H9 (cell line): ENCODE data around the gene FHL2. TPM values are rescaled to one million over a fixed set of nuclear protein-coding genes. Genes with fewer than 3 reads are reported as not detected.

Experiments
- DNase-seq: peaks from one replicate; pipeline ENCODE4 v3.0.0-alpha.2; 2017
- H2AFZ ChIP-seq: one replicate; pipeline ENCODE4 v1.6.1; 2013; ENCODE audit warnings: mild to moderate bottlenecking, low read length, control low read depth, moderate library complexity
- H2AK5ac ChIP-seq: 2 replicates; pipeline ENCODE4 v1.6.1; 2013; ENCODE audit warnings: low read length, control low read depth, mixed read lengths; ENCODE audit not compliant: insufficient read length
- H2BK120ac ChIP-seq: one replicate; pipeline ENCODE4 v1.6.1; 2013; ENCODE audit warnings: low read depth, mild to moderate bottlenecking, low read length, control low read depth, inconsistent platforms; ENCODE audit not compliant: poor library complexity, severe bottlenecking
- H2BK12ac ChIP-seq: 2 replicates; pipeline ENCODE4 v1.6.1; 2013; ENCODE audit warnings: low read length, control low read depth, mixed read lengths, low read depth; ENCODE audit not compliant: insufficient read length
- H2BK15ac ChIP-seq: 2 replicates; pipeline ENCODE4 v1.6.1; 2013; ENCODE audit warnings: low read depth, low read length, control low read depth
- H2BK20ac ChIP-seq: one replicate; pipeline ENCODE4 v1.6.1; 2013; ENCODE audit warnings: low read depth, mild to moderate bottlenecking, low read length, control low read depth, inconsistent platforms; ENCODE audit not compliant: poor library complexity, severe bottlenecking
- H2BK5ac ChIP-seq: 2 replicates; pipeline ENCODE4 v1.6.1; 2013; ENCODE audit warnings: low read length, control low read depth, mixed read lengths; ENCODE audit not compliant: insufficient read length
- H3K14ac ChIP-seq: 2 replicates; pipeline ENCODE4 v1.6.1; 2013; ENCODE audit warnings: low read length, control low read depth; ENCODE audit not compliant: insufficient read depth
- H3K18ac ChIP-seq: 2 replicates; pipeline ENCODE4 v1.6.1; 2013; ENCODE audit warnings: low read depth, mild to moderate bottlenecking, mixed read lengths, low read length, control low read depth; ENCODE audit not compliant: insufficient read length
- H3K23ac ChIP-seq: 2 replicates; pipeline ENCODE4 v1.6.1; 2013; ENCODE audit warnings: low read length, control low read depth, mixed read lengths, low read depth; ENCODE audit not compliant: insufficient read length
- H3K23me2 ChIP-seq: 2 replicates; pipeline ENCODE4 v1.6.1; 2013; ENCODE audit warnings: low read depth, mild to moderate bottlenecking, mixed read lengths, low read length, control low read depth; ENCODE audit not compliant: insufficient read length, poor library complexity, severe bottlenecking
- H3K27ac ChIP-seq: 2 replicates; pipeline ENCODE4 v1.5.1; 2013; ENCODE audit warnings: low read length, control low read depth, mixed read lengths, low read depth; ENCODE audit not compliant: insufficient read length
- H3K27me3 ChIP-seq: 2 replicates; pipeline ENCODE4 v1.6.1; 2013; ENCODE audit warnings: low read length, control low read depth, inconsistent platforms; ENCODE audit not compliant: insufficient read depth
- H3K4ac ChIP-seq: 2 replicates; pipeline ENCODE4 v1.6.1; 2013; ENCODE audit warnings: low read depth, mild to moderate bottlenecking, control low read depth, inconsistent platforms, low read length, moderate library complexity
- H3K4me1 ChIP-seq: 2 replicates; pipeline ENCODE4 v1.6.1; 2013; ENCODE audit warnings: low read length, control low read depth, inconsistent platforms; ENCODE audit not compliant: insufficient read depth
- H3K4me2 ChIP-seq: 2 replicates; pipeline ENCODE4 v1.6.1; 2013; ENCODE audit warnings: low read length, control low read depth, mixed read lengths; ENCODE audit not compliant: insufficient read length, insufficient read depth
- H3K56ac ChIP-seq: 2 replicates; pipeline ENCODE4 v1.6.1; 2013; ENCODE audit warnings: low read depth, mild to moderate bottlenecking, mixed read lengths, low read length, control low read depth; ENCODE audit not compliant: insufficient read length
- H3K79me1 ChIP-seq: 2 replicates; pipeline ENCODE4 v1.6.1; 2013; ENCODE audit warnings: low read depth, mild to moderate bottlenecking, moderate library complexity, low read length, control low read depth, inconsistent platforms; ENCODE audit not compliant: insufficient read depth, poor library complexity, severe bottlenecking
- H3K79me2 ChIP-seq: 2 replicates; pipeline ENCODE4 v1.6.1; 2013; ENCODE audit warnings: low read length, control low read depth, inconsistent platforms; ENCODE audit not compliant: insufficient read depth
- H3K9ac ChIP-seq: 2 replicates; pipeline ENCODE4 v1.6.1; 2013; ENCODE audit warnings: low read length, control low read depth, mixed read lengths; ENCODE audit not compliant: insufficient read length; ENCODE audit errors: extremely low read depth
- H3K9me3 ChIP-seq: one replicate; pipeline ENCODE4 v1.6.1; 2013; ENCODE audit warnings: low read depth, low read length, inconsistent platforms; ENCODE audit not compliant: control insufficient read depth
- H3T11ph ChIP-seq: one replicate; pipeline ENCODE4 v1.6.1; 2013; ENCODE audit warnings: mild to moderate bottlenecking, low read length, control low read depth, inconsistent platforms
- H4K20me1 ChIP-seq: one replicate; pipeline ENCODE4 v1.6.1; 2013; ENCODE audit not compliant: control insufficient read depth, insufficient read length, insufficient read depth
- H4K5ac ChIP-seq: 2 replicates; pipeline ENCODE4 v1.6.1; 2013; ENCODE audit warnings: low read depth, mild to moderate bottlenecking, mixed read lengths, low read length, control low read depth; ENCODE audit not compliant: insufficient read length
- H4K8ac ChIP-seq: replicated peaks from 2 replicates; pipeline ENCODE4 v1.6.1; 2013; ENCODE audit warnings: low read length, control low read depth, mixed read lengths, low read depth; ENCODE audit not compliant: insufficient read length
- H4K91ac ChIP-seq: 2 replicates; pipeline ENCODE4 v1.6.1; 2013; ENCODE audit warnings: low read depth, mild to moderate bottlenecking, moderate library complexity, mixed read lengths, low read length, control low read depth; ENCODE audit not compliant: insufficient read length
- H3K27ac Mint-ChIP-seq, 3 experiments: 2 replicates in 2 of 3; 3 replicates in 1 of 3; pipeline ENCODE4 v1.8.0; 2020 to 2021; ENCODE audit warnings: mixed read lengths in 3 of 3, mild to moderate bottlenecking in 1 of 3, moderate library complexity in 1 of 3
- H3K27me3 Mint-ChIP-seq: 2 replicates; pipeline ENCODE4 v1.8.0; 2021; ENCODE audit warnings: low read depth, mild to moderate bottlenecking, moderate library complexity, mixed read lengths
- H3K36me3 Mint-ChIP-seq, 3 experiments: 2 replicates in 2 of 3; 3 replicates in 1 of 3; pipeline ENCODE4 v1.8.0; 2020 to 2021; ENCODE audit warnings: low read depth in 3 of 3, mixed read lengths in 3 of 3; ENCODE audit not compliant: insufficient read depth in 1 of 3
- H3K4me1 Mint-ChIP-seq, 2 experiments: 2 replicates each; pipeline ENCODE4 v1.8.0; 2020; ENCODE audit warnings: mixed read lengths in 2 of 2
- H3K4me3 Mint-ChIP-seq, 2 experiments: 2 replicates in 1 of 2; 3 replicates in 1 of 2; pipeline ENCODE4 v1.8.0; 2020 to 2021; ENCODE audit warnings: mild to moderate bottlenecking in 2 of 2, mixed read lengths in 2 of 2, moderate library complexity in 1 of 2
- H3K9me3 Mint-ChIP-seq, 2 experiments: 2 replicates in 1 of 2; 3 replicates in 1 of 2; pipeline ENCODE4 v1.8.0; 2020; ENCODE audit warnings: mild to moderate bottlenecking in 2 of 2, mixed read lengths in 2 of 2, moderate library complexity in 1 of 2
- CTCF ChIP-seq: fragments of 200-600 bp; sonication (generic); conservative IDR thresholded peaks from 3 replicates; pipeline ENCODE4 v1.8.0; 2021; ENCODE audit warnings: antibody characterized with exemption, mild to moderate bottlenecking
- WGBS: extraction: QIAGEN DNeasy Blood & Tissue Kit; methylation state at CpG from one replicate; pipeline ENCODE4 v1.1.7; 2013; ENCODE audit warnings: missing lambda C conversion rate, low lambda C conversion rate, mixed read lengths; ENCODE audit not compliant: insufficient read length; ENCODE audit errors: extremely low coverage; 5-methylcytosine and 5-hydroxymethylcytosine counted together
- total RNA-seq: library from RNA; stranded (reverse); gene quantifications from 2 replicates; pipeline ENCODE4 v1.2.1, GENCODE V29; 2021

FHL2 gene
- total RNA-seq, 1 experiment from 2014 or later, result 34.9 TPM

- no peak overlapping the region for H2BK15ac ChIP-seq
- H2BK20ac ChIP-seq, result no peak overlapping the region
- WGBS, result no CpG with 5 or more reads among the region's 5 CpGs
- H3K14ac ChIP-seq, result no peak overlapping the region
- no peak overlapping the region for H2AK5ac ChIP-seq
- no peak overlapping the region for H4K8ac ChIP-seq
- no peak overlapping the region for H2BK5ac ChIP-seq
- H4K20me1 ChIP-seq, result no peaks in the 10 kb centered on the region
- no peaks in the 10 kb centered on the region for H3K4me1 ChIP-seq
- peaks cover 14 to 59% (median 56%) of the 10 kb centered on the region in 3 experiments for H3K36me3 Mint-ChIP-seq
- no peak overlapping the region for H3K18ac ChIP-seq
- no peaks in the 10 kb centered on the region for H3K79me1 ChIP-seq
- H2BK120ac ChIP-seq, result no peak overlapping the region
- no peak overlapping the region for H2AFZ ChIP-seq
- no peaks in the 10 kb centered on the region for H3K9me3 Mint-ChIP-seq
- H3K9me3 ChIP-seq, result no peaks in the 10 kb centered on the region
- no peak overlapping the region for H2BK12ac ChIP-seq
- no peak for TF ChIP-seq CTCF
- H3K4me1 Mint-ChIP-seq, result peaks cover under 1% of the 10 kb centered on the region in 2 experiments
- no peak overlapping the region for H3T11ph ChIP-seq
- H3K27ac ChIP-seq, result no peak overlapping the region
- no peaks in the 10 kb centered on the region for H3K23me2 ChIP-seq
- no peak overlapping the region for H3K4me3 Mint-ChIP-seq
- no peak overlapping the region for H3K27ac Mint-ChIP-seq
- no peaks in the 10 kb centered on the region for H3K27me3 ChIP-seq
- H3K56ac ChIP-seq, result no peak overlapping the region
- DNase-seq, result no peak
- H3K4ac ChIP-seq, result no peak overlapping the region
- H3K23ac ChIP-seq, result no peak overlapping the region
- H3K79me2 ChIP-seq, result no peaks in the 10 kb centered on the region
- no peak overlapping the region for H4K5ac ChIP-seq
- no peaks in the 10 kb centered on the region for H3K27me3 Mint-ChIP-seq
- H4K91ac ChIP-seq, result no peak overlapping the region
- H3K4me2 ChIP-seq, result no peak overlapping the region
- H3K9ac ChIP-seq, result no peak overlapping the region
Observed at GRCh38 chr2:105364436-105365139, 34.3 kb downstream of the FHL2 start.
